ENCODE results near the gene ZNF532.

Gene ZNF532

GRCh38 chr18:59009846-59010245, 145.2 kb downstream of the ZNF532 start:
- no peak for TF ChIP-seq CTCF (IDR thresholded peaks at IDR 0.05; ENCODE audit: control insufficient read depth, insufficient read depth, low read depth, low read length, missing control alignments)
- H3K4me3 ChIP-seq (ENCODE audit: control insufficient read depth, low read depth, low read length), result no peak overlapping the region
- DNase-seq (ENCODE audit: low read depth), result no peak

DNA sequence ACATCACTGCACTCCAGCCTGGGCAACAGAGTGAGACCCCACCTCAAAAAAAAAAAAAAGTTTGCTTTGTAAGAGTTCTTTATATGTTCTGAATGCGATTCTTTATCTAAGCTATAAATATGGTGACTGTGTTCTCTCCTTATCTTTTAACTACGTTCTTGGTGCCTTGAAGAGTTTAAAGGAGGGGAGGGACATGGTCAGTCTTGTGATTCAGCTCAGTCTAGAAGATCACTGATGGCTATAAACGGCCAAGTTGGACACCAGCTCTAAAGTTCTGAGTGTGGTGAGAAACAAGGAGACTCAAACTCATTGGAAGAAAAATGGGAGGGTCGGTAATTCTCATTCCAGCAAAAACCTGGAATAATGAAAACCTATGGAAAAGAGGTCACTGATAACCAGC, 146.6 kb downstream of the ZNF532 start:
- no peak for TF ChIP-seq CTCF (IDR thresholded peaks at IDR 0.05; ENCODE audit: control insufficient read depth, insufficient read depth, low read depth, low read length, missing control alignments)
- no peak for DNase-seq (ENCODE audit: low read depth)
- H3K4me3 ChIP-seq (ENCODE audit: control insufficient read depth, low read depth, low read length), result no peak overlapping the region

GRCh38 chr18:59011786-59012185, 147.1 kb downstream of the ZNF532 start:
- TF ChIP-seq CTCF (IDR thresholded peaks at IDR 0.05; ENCODE audit: control insufficient read depth, insufficient read depth, low read depth, low read length, missing control alignments), result no peak

DNA sequence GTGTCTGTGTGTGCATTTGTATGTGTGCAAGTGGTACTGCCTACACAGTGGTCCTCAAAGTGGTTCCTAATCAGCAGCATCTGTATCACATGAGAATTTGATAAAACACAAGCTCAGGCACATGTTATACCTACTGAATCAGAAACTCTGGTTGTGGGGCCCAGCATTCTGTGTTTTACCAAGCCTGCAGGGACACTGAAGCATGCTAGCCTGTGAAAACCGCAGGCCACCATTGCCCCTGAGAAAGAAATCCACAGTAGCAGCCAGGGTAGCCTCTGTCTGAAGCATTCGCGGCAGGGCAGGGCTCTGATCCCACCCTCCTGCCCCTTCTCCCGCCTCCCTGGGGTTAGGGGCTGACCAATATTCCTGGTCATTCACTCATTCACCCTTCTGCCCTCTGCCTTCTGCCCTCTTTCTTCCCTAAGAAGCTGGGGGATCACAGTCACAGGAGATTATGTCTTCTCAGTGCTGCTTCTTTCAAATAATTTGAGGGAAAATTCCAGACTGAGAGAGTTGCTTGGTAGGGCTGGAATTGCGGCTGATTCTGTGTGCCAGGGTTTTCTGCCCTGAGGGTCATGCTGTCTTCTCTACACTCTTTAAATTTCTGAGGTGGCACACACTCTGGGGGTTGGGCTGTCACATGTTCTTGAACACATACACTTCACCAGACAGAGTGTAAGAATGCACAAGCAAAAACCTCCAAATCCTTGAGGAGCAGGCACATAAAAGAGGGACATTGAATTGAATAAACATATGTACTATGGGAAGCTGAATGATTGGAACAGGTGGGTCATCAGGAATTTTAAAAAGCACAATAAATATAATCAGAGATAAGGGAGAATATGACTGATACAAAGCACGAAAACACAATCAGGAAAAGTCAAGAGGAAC, 148.4 kb downstream of the ZNF532 start:
- no peak for DNase-seq (ENCODE audit: low read depth)
- no peak for TF ChIP-seq CTCF (IDR thresholded peaks at IDR 0.05; ENCODE audit: control insufficient read depth, insufficient read depth, low read depth, low read length, missing control alignments)
- no peak overlapping the region for H3K4me3 ChIP-seq (ENCODE audit: control insufficient read depth, low read depth, low read length)

More at GRCh38 chr18:59011786-59012185, 147.1 kb downstream of the ZNF532 start:
- no peak for DNase-seq (ENCODE audit: low read depth)
- no peak overlapping the region for H3K4me3 ChIP-seq (ENCODE audit: control insufficient read depth, low read depth, low read length)

- no peak for TF ChIP-seq CTCF (IDR thresholded peaks at IDR 0.05; ENCODE audit: control insufficient read depth, insufficient read depth, low read depth, low read length, missing control alignments)
- no peak for DNase-seq (ENCODE audit: low read depth)
These were observed 149.1 kb downstream of the ZNF532 start for GRCh38 chr18:59013744-59014143.

DNA sequence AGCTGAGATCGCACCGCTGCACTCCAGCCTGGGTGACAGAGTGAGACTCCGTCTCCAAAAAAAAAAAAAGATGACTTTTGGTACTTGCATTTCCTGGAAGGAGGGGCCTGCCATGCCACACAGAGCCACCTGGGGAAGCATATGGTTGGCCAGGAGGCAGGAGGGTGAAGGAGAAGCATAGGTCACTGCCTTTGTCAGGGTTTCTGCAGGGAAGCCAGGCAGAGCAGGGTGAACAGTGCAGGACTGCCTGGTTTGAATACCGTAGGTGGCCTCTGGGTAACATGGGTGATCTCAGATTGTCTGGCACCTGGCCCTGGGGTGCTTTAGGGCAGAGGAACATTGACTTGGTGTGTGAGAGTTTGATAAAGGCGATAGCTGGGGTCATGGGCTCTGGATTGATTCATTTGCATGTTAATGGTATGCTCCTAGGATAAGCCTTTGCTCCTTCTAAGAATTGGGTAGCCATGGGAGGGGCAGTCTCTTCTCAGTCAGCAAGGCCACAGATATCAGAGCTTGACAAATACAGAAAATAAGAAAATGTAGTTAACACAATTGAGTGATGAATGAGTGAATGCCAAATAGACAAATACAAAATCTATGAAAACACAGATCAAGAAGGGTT, 151.0 kb downstream of the ZNF532 start:
- no peak overlapping the region for H3K4me3 ChIP-seq (ENCODE audit: control insufficient read depth, low read depth, low read length)
- no peak for TF ChIP-seq CTCF (IDR thresholded peaks at IDR 0.05; ENCODE audit: control insufficient read depth, insufficient read depth, low read depth, low read length, missing control alignments)
- no peak for DNase-seq (ENCODE audit: low read depth)

More at GRCh38 chr18:59013744-59014143, 149.1 kb downstream of the ZNF532 start:
- no peak overlapping the region for H3K4me3 ChIP-seq (ENCODE audit: control insufficient read depth, low read depth, low read length)

Measured in AG09309 (cell line).